G401.6 (cell line): ENCODE results near the gene POU6F2.
A peak's percentile ranks its signal among the peaks of the same experiment; 100 is the strongest.

Experiments used
- FAIRE-seq: peaks from 2 replicates; lab custom pipeline; 2012; peaks lifted over from hg19 to GRCh38; lab: Jason Lieb, UNC

The POU6F2 gene

DNA sequence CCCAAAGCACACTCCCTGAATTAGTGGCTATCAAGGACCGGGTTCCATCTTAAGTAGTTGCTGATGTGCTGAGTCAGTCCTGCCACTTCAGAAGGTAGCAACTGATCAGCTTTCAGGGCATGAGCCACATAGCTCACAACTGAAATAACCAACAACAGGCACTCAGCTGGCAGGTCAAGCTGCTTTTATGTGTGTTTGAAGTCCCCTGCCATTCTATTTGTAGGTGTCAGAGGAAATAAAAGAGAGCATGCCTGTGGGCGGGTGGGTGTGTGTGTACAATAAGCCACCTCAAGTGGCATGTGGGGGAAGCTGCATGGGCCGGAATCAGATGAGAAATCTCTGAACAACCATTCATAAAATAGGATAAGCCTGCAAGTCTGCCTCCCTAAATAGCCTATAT is 474.2 kb downstream of the POU6F2 start:
- FAIRE-seq, result no peak

DNA sequence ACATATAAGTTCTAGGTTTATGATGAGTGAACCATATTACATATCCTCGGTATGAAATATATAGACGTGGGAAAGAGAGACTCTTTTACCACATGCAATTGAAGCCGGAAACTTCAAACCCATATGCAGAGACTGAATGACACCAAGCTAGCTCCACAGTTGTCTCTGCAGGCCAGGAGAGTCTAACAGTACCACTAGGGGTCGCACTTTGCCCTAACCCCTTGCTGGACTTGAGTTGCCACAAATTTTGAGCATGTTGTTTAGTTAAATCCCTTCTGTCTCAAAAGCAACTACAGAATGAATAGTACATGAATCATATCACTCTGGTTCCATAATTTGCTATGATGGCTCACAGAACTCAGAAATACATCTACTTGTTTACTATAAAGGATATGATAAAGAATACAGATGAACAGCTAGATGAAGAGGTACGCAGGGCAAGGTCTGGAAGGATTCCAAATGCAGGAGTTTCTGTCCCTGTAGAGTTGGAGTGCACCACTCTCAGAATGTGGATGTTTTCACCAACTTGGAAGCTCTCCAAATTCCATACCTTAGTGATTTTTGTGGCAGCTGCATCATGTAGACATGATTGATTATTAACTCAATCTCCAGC is 476.1 kb downstream of the POU6F2 start:
- FAIRE-seq, result peak; percentile 95

DNA sequence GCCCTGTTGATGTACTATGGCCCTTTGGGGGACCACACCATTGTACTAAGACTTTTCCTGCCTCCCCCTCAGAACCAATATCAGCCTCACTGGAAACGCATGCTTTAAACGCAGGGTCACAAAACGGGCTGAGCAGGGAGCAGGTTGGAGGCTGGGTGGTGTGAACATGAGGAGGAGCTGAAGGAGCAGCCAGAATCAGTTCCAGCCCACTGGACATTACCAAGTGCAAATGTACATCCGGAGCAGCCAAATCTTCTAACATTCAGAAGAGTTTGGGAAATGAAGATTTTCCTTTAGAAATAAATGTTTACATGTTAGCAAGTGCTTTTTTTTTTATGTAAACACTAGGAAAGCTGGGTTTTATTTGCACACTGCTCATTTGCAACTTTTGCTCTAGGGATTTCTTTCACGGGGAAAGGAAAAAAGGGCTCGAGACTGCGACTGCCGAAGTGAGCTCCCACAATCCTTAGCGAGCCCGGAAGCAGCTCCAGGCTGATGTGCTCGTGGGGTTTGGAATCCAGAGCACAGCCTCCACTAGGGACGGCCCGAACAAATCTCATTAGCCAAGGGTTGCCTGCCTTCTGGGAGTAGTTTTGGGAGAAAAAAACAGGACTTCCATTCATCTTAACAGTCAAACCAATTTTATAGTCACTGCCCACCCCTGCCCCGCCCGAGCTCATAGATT is 480.5 kb downstream of the POU6F2 start:
- no peak for FAIRE-seq

DNA sequence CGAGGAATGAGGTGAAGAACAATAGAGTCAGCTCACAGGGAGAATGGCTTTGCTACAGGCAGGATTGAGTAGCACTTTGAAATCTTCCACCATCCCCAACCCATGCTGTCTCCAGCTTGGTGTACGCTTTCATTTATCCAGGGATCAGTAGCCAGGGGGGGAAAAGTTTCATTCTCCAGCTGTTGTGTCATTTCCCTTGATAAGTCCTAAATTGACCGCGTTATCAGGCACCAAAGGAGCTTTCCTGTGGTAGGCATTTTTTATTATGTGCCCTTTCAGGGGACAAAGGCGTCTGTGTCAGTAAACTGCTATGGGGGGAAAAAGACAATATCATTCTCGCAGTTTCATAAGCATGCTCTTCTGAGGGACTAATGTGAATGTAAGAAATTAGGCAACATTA is 481.9 kb downstream of the POU6F2 start:
- FAIRE-seq, result no peak

DNA sequence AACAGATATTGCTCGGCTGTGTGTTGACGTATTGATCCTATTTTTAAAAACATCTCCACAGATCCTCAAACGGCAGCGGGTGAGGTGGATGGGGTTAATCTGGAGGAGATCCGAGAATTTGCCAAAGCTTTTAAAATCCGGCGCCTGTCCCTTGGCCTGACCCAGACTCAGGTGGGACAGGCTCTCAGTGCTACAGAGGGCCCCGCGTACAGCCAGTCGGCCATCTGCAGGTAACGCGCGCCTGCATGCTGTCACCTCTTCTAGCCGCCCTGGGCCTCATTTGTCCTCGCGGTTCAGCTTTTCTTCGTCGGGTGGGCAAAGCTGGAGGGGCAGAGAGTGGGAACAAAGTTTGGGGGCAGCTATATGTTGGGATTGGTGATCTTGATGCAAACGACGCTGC is 482.8 kb downstream of the POU6F2 start:
- no peak for FAIRE-seq

DNA sequence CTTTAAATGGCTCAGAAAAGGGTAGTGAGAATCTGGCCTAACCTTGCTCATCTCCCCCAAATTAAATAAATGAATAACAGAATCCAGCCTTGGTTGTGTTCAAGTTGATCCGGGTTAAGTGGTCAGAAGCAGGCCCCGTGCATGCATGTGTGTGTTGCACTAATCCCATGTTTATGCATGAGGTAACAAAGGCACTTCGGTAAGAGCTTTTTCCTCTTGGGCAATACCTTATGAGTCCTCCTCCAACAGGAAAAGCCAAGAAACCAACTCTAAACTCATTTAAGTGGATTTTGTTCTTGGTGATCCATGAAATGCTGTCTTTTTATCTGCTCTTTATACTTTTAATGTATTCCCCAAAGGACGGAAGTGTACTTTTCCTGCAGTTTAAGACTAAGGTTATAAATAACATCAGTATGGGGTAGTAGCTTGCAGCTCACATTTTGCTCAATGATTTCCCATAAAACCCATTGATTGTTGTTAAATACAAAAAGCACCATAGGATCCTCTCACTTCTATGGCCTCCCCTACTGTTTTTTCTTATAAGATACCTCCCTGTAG is 483.6 kb downstream of the POU6F2 start:
- FAIRE-seq, result peak; percentile 97

DNA sequence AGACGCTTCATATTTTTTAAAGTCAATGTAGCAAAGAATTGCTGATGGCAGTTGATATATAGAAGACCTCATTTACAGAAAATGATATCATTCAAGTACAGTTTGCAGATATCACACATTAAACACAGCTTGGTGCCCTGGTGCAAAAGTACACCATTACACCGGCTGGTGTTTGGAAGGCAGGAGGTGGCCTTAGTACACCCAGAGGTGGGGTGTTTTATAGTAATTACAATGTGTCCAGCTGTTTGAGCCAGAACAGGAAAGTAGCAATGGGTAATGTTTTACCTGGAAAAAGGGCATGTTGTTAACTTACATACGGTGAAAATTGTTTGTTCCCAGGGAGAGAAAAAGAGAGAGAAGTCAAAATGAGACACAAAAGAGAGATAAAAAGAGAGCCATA is 485.5 kb downstream of the POU6F2 start:
- FAIRE-seq, result no peak

DNA sequence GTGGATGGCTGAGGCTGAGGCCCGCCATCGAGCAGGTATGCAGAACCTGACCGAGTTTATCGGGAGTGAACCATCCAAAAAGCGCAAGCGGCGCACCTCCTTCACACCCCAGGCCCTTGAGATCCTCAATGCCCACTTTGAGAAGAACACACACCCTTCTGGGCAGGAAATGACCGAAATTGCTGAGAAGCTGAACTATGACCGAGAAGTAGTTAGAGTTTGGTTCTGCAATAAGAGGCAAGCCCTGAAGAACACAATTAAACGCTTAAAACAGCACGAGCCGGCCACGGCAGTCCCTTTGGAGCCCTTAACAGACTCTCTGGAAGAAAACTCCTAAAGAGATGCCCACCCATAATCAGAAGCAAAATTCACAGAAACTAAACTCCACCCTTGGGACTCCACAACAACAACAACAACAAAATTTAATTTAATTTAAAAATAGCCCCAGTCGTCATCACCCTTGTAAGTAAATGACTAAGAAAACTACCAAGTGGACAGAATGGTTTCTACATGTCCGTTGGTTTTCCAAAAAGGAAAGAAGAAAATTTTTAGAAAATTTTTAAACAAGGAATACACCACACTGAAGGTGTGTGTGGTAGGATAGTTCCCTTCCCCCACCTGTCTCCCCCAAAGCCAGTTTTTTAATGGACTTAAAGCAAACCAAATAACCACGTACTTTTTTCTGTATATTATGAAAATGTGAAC is 486.8 kb downstream of the POU6F2 start:
- FAIRE-seq, result no peak

DNA sequence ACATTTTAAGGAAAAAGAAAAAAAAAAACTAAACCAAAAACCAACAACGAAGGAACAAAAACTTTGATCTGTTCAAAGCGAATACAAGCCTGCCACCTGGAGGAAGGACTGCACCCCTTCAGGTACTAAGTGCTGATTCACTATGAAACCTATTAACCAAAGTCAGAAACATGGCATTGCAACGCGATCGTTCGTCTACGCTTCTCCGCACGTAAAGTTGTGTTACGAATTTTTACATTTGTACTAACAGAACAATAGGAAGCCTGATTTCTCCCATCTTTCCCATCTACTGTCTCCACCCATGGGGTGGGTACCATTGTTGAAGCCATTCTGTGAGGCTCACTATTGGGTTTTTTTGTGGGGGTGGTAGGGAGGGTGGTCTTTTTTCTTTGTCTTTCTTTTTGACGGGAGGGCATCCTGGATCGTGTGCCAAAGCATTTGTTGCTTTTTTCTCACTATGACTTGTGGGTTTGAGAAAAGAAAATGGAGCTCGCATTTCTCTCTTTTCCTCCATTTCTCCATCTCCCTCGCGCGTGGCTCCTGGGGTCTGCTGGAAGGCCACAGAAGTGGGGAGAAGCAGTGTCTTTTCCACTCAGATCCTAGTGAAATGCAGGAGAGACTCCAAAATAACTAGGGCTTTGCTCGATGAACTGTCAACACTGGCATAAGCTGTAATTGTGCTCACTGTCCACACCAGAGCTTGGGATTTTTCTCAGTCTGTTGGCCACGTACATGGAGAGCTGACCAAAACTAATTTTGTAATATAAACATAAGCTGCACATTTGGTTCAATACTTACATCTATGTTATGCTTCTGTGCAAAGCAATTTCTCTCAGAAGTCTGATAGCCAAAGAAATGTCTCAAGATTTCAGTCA is 487.6 kb downstream of the POU6F2 start:
- FAIRE-seq, result peak; percentile 97

GRCh38 chr7:39468261-39468660 is 490.6 kb downstream of the POU6F2 start:
- FAIRE-seq, result no peak

DNA sequence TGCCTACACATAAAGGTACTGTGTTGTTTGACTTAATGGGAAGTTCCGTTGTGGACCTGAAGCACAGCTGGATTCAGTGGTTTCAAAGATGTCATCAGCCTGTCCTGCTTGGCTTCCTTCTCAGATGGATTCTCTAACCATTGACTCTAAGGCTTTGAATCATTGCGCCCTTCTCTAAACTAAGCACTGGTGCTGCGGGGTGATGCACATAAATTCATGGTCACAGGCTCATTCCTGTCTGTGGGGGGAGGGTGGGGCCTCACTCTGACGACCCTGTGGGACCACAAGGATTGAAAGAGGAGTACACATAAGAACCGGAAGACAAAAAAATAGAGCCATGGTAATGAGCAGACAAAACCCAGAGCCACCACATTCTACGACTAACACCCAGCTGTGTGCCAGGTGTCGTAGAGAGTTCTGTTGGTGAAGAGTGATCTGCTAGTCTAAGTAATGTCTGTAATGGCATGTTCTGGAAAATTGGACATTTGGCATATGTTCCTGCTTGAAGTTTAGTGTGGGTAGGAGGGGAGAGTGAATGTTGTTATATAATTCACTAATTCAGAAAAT is 491.2 kb downstream of the POU6F2 start:
- no peak for FAIRE-seq

GRCh38 chr7:39480901-39481300 is 503.2 kb downstream of the POU6F2 start:
- FAIRE-seq, result no peak

- no peak for FAIRE-seq
Measured at GRCh38 chr7:39488467-39489393, 511.0 kb downstream of the POU6F2 start.

- FAIRE-seq, result no peak
Measured at GRCh38 chr7:39490296-39490695, 512.6 kb downstream of the POU6F2 start.

- FAIRE-seq, result no peak
Measured at GRCh38 chr7:39493934-39494333, 516.2 kb downstream of the POU6F2 start.

GRCh38 chr7:39501358-39501757 is 523.6 kb downstream of the POU6F2 start:
- no peak for FAIRE-seq

GRCh38 chr7:39504963-39505362 is 527.3 kb downstream of the POU6F2 start:
- no peak for FAIRE-seq

DNA sequence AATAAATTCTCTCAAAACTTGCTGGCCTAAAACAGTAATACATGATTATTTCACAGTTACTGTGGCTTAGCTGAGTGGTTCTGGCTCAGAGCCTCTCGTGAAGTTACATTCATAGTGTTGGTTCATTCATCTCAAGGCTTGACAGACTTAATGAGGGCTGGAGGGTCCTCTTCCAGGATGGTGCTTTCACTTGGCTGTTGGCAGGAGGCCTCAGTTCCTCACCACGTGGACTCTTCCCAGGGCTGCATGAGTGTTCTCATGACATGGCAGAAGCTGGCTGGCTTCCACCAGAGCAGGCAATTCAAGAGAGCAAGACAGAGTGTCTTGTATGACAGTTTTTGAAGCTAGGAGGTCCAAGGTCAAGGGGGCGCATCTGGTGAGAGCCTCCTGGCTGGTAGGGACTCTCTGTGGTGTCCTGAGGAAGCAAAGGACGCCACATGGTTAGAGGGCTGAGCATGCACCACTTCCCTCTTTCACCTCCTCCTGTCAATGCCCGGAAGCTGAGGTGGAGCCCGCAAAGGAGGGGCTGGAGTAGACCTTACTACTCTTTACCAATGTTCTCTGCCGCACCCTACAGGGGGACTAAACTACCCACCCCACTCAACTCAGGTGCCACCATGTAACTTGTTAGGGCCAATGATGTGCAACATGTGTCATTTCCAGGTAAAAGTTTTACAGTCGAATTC is 530.3 kb downstream of the POU6F2 start:
- no peak for FAIRE-seq

- no peak for FAIRE-seq
Measured at GRCh38 chr7:39509436-39509835, 531.7 kb downstream of the POU6F2 start.

DNA sequence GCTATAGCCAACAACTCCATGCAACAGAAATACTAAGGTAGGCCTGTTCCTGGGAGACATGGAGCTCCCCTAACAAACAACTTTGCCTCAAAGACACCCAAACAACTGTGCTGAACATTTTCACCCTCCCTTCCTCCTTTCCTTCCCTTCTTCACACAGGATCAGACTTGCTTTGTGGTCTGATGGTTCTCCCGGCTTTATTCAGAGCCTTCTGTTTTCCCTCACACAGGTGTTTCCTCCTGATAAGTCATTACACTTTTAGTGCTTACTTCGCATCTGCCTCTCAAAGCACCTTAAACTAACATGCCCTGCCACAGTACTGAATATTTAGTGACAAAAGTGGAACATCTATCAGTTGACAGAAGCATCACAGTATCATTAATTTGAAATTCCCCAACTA is 532.2 kb downstream of the POU6F2 start:
- FAIRE-seq, result no peak
